ENCODE results near the gene ATF7.

- TF ChIP-seq, protein P1, sequence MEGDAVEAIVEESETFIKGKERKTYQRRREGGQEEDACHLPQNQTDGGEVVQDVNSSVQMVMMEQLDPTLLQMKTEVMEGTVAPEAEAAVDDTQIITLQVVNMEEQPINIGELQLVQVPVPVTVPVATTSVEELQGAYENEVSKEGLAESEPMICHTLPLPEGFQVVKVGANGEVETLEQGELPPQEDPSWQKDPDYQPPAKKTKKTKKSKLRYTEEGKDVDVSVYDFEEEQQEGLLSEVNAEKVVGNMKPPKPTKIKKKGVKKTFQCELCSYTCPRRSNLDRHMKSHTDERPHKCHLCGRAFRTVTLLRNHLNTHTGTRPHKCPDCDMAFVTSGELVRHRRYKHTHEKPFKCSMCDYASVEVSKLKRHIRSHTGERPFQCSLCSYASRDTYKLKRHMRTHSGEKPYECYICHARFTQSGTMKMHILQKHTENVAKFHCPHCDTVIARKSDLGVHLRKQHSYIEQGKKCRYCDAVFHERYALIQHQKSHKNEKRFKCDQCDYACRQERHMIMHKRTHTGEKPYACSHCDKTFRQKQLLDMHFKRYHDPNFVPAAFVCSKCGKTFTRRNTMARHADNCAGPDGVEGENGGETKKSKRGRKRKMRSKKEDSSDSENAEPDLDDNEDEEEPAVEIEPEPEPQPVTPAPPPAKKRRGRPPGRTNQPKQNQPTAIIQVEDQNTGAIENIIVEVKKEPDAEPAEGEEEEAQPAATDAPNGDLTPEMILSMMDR (IDR thresholded peaks at IDR 0.05; ENCODE audit: insufficient read depth, low read length), result no peak
- TF ChIP-seq, protein P2, sequence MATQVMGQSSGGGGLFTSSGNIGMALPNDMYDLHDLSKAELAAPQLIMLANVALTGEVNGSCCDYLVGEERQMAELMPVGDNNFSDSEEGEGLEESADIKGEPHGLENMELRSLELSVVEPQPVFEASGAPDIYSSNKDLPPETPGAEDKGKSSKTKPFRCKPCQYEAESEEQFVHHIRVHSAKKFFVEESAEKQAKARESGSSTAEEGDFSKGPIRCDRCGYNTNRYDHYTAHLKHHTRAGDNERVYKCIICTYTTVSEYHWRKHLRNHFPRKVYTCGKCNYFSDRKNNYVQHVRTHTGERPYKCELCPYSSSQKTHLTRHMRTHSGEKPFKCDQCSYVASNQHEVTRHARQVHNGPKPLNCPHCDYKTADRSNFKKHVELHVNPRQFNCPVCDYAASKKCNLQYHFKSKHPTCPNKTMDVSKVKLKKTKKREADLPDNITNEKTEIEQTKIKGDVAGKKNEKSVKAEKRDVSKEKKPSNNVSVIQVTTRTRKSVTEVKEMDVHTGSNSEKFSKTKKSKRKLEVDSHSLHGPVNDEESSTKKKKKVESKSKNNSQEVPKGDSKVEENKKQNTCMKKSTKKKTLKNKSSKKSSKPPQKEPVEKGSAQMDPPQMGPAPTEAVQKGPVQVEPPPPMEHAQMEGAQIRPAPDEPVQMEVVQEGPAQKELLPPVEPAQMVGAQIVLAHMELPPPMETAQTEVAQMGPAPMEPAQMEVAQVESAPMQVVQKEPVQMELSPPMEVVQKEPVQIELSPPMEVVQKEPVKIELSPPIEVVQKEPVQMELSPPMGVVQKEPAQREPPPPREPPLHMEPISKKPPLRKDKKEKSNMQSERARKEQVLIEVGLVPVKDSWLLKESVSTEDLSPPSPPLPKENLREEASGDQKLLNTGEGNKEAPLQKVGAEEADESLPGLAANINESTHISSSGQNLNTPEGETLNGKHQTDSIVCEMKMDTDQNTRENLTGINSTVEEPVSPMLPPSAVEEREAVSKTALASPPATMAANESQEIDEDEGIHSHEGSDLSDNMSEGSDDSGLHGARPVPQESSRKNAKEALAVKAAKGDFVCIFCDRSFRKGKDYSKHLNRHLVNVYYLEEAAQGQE (IDR thresholded peaks at IDR 0.05; ENCODE audit: insufficient replicate concordance, low read depth), result no peak
- TF ChIP-seq POLR2AphosphoS5 (IDR thresholded peaks at IDR 0.05; ENCODE audit: low read depth), result peak; percentile 49; the same call in 1 of the 2 replicates
Measured at GRCh38 chr12:53482626-53483168, 143.5 kb downstream of the ATF7 start.

Data from HL-60 (cell line).